Activated CD4-positive, CD25-positive, alpha-beta regulatory T cell treated with anti-CD3 and anti-CD28 coated beads, Interleukin-2, amount 50 U/mL, for 72 hours (primary cell): ENCODE data around the gene RAB19.

ENCODE experiments used
- DNase-seq: peaks from one replicate; pipeline ENCODE4 v3.0.0; 2021

RAB19 gene

GRCh38 chr7:140403878-140404564 lies at the start of gene RAB19:
TSS of gene RAB19 (plus strand) at chr7:140404058. CDS start at chr7:140407647, 3,589 bp downstream.
- peak; percentile 40 for DNase-seq

- no peak for DNase-seq
These were observed 45.8 kb upstream of the RAB19 start for GRCh38 chr7:140358024-140358411.

GRCh38 chr7:140358412-140359051 lies 45.3 kb upstream of the RAB19 start:
- DNase-seq = no peak

GRCh38 chr7:140360697-140361229 lies 43.1 kb upstream of the RAB19 start:
- no peak for DNase-seq

GRCh38 chr7:140364819-140365218 lies 39.0 kb upstream of the RAB19 start:
- DNase-seq = no peak

- no peak for DNase-seq
These were observed 36.3 kb upstream of the RAB19 start for GRCh38 chr7:140367528-140367927.

GRCh38 chr7:140369294-140369693 lies 34.6 kb upstream of the RAB19 start:
- DNase-seq = no peak

GRCh38 chr7:140375323-140375722 lies 28.5 kb upstream of the RAB19 start:
- DNase-seq = no peak

GRCh38 chr7:140375892-140376730 lies 27.7 kb upstream of the RAB19 start:
- peak; percentile 42 for DNase-seq

- no peak for DNase-seq
These were observed 19.7 kb upstream of the RAB19 start for GRCh38 chr7:140383954-140384713.

GRCh38 chr7:140384894-140385545 lies 18.8 kb upstream of the RAB19 start:
- no peak for DNase-seq

- DNase-seq = no peak
These were observed 14.4 kb upstream of the RAB19 start for GRCh38 chr7:140389445-140389844.

GRCh38 chr7:140390034-140390433 lies 13.8 kb upstream of the RAB19 start:
- DNase-seq = no peak

GRCh38 chr7:140390466-140391190 lies 13.2 kb upstream of the RAB19 start:
- DNase-seq = no peak

GRCh38 chr7:140391634-140392033 lies 12.2 kb upstream of the RAB19 start:
- DNase-seq = no peak

- no peak for DNase-seq
These were observed 10.0 kb upstream of the RAB19 start for GRCh38 chr7:140393756-140394306.

GRCh38 chr7:140397784-140398750 lies 5.8 kb upstream of the RAB19 start, which contains the start of gene SLC37A3:
TSS of gene SLC37A3 (minus strand) at chr7:140398530. CDS start at chr7:140382526, 16,004 bp downstream.
- peak; percentile 90 for DNase-seq

- no peak for DNase-seq
These were observed 5.0 kb upstream of the RAB19 start for GRCh38 chr7:140398821-140399220.

- no peak for DNase-seq
These were observed 3.5 kb upstream of the RAB19 start for GRCh38 chr7:140400381-140400780.
